GM19468 (cell line): ENCODE data around the gene SPANXB1.
"Not testable (repeated sequence)": the region's sequence is repeated elsewhere in the genome, so short reads cannot be mapped to it uniquely, and the experiment has no call there.

Experiments
- ATAC-seq: cut with Tn5 transposase; IDR thresholded peaks from one replicate; pipeline ENCODE4 v1.9.1; 2021; ENCODE audit warnings: mild to moderate bottlenecking, moderate library complexity, moderate number of reproducible peaks; ENCODE audit not compliant: unreplicated experiment; ENCODE audit errors: extremely low read depth

SPANXB1 gene, protein sequence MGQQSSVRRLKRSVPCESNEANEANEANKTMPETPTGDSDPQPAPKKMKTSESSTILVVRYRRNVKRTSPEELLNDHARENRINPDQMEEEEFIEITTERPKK

DNA sequence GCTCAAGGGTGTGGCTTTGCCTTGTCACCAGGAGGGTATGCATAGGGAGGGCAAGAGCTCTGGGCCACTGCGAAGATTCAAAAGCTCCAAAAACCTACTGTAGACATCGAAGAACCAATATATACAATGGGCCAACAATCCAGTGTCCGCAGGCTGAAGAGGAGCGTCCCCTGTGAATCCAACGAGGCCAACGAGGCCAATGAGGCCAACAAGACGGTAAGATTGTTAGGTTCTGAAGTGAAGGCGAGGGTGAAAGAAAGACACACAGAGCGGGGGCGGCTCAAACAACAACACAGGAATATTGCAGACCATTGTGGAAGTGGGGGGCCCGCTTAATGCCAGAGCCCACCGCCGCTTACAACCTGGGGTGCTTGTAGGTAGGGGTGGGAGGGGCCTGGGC is at the start of gene SPANXB1:
Gene SPANXB1 (plus strand): TSS at position 27 of the 400 bp plus-strand sequence. CDS start 100 bp downstream, at position 127.
- ATAC-seq = not testable (repeated sequence)

DNA sequence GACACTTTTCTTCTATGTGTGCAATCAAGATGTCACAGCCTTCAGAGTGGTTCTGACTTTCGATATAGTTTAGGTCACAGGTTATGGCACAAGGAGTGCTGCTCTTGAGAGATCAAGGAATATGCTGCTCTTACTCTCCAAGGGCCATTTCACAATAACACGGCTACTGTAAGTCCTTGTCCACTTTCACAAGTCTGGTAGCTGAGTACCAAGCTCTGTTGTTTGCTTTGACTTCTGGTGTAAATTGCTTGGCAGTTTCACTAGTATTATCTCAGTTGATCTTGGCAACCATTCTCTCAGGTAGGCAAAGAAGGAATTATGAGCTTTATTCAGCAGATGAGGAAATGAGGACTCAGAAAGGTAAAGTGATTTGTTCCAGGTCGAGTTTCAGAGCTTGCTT is 35.4 kb upstream of the SPANXB1 start:
- no peak for ATAC-seq

DNA sequence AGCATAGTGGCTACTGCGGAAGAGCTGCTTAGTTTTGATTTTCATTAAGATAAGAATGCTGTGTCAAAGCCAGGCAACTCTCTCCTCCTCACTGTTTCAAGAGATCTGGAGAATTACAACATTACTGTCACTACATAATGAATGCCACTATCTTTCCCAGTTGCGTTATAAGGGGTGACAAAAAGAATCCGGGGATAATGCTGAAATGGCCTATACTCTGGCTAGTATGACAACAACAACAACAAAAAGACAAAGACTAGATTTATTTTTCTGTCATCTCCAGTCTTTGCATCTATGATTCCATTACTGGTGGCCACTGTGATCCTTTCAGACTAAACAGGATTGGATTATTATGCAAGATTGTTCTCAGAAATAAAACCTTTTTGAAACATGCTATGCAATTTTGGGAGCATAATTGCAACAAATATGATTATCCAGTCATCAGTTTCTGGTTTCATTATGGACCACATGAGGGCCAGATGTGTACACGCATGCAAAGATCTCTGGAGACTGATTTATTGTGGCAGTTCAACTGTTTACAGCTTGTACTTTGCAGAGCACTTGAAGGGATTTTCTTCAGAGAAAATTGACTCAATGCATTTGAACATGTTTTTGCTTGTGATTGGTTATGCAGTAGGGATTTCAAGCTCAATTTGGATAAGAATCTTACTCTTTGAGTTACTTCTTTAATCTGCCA is 31.1 kb upstream of the SPANXB1 start:
- no peak for ATAC-seq

DNA sequence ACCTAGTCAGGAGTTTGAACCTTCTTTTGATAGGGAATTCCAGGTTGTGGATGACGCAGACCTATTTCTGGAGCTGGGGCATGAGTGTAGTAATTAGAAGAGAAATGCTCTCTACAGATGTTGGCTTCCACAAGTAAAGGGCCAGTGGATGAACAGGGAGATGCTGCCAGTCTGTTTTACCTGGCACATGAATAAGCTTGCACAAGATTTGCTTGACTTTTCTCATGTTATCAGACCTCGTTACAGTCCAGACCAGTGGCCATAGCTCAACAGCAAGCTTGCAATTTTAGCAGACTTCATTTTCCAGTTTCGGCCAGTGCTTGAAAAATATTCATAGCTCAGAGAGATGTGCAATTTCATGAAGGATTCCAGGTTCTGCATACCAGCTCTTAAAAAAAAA is 26.9 kb upstream of the SPANXB1 start:
- ATAC-seq = no peak

DNA sequence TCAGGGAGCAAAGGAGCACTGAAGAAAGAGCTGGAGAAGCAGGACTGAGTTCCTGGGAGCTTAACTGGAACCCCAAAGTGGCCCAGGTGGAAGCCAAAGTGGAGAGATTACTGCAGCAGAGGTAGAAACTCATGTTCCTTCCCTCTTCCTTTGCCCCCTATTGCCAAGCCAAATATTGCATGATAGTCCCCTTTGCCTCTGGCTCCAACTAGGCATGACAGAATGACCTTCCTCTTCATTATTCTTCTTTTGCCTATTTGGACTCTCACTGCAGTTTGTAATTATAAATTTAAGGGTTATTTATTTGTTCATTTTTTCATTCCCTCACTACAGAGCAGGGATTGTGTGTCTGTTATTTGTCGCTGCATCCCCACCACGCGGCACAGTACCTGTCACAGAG is 22.1 kb upstream of the SPANXB1 start:
- ATAC-seq = no peak

DNA sequence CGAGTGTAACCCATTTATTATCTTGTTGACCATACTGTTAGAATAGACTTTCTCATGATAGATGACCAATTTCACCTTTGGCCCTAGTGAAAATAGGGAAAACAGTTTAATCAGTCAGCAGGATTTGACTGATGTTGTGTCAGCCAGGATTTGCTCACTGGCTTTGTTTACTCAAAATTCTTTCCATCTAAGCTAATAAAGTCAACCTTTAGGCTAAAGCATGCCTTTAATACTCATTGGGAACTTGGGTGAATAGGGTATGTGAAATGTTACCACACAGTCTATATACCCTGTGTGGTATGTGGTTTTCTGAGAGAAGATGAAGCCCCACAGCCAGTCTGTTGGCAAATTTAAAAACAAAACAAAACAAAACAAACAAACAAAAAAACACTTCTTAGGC is 18.7 kb upstream of the SPANXB1 start:
- ATAC-seq = no peak

DNA sequence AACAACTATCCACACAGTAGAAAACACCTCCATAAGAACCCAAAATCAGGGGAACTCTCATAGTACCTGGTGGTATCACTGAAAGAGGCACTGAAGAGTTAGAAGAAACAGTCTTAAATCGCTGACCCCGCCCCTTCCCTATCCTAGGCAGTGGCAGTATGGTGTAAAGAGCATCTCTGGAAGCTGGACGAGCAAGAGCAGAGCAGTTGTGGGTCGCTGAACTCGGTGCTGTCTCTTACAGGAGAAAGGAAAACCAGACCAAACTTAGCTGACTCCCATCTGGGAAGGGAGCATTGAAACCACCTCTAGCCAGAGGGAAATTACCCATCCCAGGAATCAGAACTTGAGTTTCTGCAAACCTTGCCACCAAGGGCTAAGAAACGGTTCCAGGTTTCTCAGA is 2.8 kb downstream of the SPANXB1 start:
- not testable (repeated sequence) for ATAC-seq

DNA sequence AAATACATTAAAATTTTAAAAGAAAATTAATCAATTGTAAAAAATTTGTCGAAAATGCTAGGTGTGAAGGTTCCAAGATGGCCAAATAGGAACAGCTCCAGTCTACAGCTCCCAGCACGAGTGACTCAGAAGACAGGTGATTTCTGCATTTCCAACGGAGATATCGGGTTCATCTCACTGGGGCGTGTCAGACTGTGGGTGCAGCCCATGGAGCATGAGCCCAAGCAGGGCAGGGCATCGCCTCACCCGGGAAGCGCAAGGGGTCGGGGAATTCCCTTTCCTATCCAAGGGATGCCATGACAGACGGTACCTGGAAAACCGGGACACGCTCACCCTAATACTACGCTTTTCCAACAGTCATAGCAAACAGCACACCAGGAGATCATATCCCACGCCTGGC is 41.9 kb downstream of the SPANXB1 start:
- ATAC-seq = not testable (repeated sequence)

DNA sequence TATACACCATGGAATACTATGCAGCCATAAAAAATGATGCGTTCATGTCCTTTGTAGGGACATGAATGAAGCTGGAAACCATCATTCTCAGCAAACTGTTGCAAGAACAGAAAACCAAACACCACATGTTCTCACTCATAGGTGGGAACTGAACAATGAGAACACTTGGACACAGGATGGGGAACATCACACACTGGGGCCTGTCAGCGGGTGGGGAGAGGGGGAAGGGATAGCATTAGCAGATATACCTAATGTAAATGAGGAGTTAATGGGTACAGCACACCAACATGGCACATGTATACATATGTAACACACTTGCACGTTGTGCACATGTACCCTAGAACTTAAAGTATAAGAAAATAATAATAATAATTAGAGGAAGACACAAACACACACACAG is 47.5 kb downstream of the SPANXB1 start:
- ATAC-seq = not testable (repeated sequence)

DNA sequence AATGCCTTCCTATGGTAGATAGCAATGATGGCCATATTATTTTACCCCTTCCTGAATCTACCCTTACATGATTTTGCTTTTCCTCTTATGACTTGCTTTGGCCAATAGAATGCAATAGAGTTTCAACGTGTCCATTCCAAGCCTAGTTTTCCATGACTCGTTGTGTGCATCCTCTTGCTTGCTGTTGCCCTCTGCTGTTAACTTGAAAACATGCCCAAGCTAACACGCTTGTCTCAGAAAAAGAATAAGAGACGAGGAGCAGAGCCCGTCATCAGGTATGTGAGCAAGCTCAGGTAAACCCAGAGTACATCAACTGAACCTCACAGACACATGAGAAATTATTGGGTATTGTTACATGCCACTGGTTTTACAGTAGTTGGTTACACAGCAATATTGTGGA is 49.7 kb downstream of the SPANXB1 start:
- not testable (repeated sequence) for ATAC-seq
